NB4 (cell line): ENCODE results near the gene RBM20.

ENCODE experiments used
- CTCF ChIP-seq: IDR thresholded peaks from one replicate; pipeline ENCODE4 v1.5.1; 2012; ENCODE audit warnings: low read depth, low read length
- MAX ChIP-seq: IDR thresholded peaks from 2 replicates; pipeline ENCODE4 v1.6.1; 2011; ENCODE audit warnings: low read depth, low read length
- MYC ChIP-seq: IDR thresholded peaks from 2 replicates; pipeline ENCODE4 v1.6.1; 2011; ENCODE audit warnings: low read depth, low read length
- POLR2A ChIP-seq: IDR thresholded peaks from 2 replicates; pipeline ENCODE4 v1.6.1; 2011; ENCODE audit warnings: mild to moderate bottlenecking; ENCODE audit not compliant: insufficient read length; ENCODE audit errors: extremely low read depth

- TF ChIP-seq CTCF (no peak), POLR2A (no peak), MAX (no peak), MYC (no peak)
Measured at GRCh38 chr10:110730345-110731050, 86.4 kb downstream of the RBM20 start.
